Activated naive CD4-positive, alpha-beta T cell (primary cell): ENCODE measurements around the gene PODXL2.

Experiments used
- DNase-seq, 4 experiments: peaks; one replicate each; lab custom pipeline; 2025; lab: John Stamatoyannopoulos, UW

The PODXL2 gene

DNA sequence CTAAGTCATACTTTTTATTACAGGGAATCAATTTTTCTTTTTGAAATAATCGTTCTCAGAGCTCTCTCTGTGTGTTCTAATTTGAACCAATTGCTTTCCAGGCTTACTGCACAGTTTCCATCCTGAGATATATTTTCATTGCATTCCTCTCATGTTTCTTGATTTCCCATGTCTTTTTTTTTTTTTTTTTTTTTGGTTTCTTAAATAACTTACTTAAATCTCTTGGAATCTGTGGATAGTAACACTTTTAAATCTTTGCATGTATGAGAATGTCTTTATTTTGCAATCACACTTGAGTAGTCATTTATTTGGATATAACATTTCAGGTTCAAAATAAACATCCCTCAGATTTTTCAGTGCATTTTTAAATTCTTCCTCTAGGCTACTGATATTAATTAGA is 29.2 kb downstream of the PODXL2 start:
- DNase-seq = no peak

DNA sequence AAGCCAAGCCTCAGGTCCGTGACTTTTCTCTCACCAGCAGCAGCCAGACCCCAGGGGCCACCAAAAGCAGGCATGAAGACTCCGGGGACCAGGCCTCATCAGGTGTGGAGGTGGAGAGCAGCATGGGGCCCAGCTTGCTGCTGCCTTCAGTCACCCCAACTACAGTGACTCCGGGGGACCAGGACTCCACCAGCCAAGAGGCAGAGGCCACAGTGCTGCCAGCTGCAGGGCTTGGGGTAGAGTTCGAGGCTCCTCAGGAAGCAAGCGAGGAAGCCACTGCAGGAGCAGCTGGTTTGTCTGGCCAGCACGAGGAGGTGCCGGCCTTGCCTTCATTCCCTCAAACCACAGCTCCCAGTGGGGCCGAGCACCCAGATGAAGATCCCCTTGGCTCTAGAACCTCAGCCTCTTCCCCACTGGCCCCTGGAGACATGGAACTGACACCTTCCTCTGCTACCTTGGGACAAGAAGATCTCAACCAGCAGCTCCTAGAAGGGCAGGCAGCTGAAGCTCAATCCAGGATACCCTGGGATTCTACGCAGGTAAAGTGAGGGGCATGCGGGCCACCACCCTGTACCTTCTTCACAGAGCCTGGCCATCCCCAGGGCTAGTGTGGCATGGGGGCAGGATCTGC is 31.8 kb downstream of the PODXL2 start:
- no peak for DNase-seq

DNA sequence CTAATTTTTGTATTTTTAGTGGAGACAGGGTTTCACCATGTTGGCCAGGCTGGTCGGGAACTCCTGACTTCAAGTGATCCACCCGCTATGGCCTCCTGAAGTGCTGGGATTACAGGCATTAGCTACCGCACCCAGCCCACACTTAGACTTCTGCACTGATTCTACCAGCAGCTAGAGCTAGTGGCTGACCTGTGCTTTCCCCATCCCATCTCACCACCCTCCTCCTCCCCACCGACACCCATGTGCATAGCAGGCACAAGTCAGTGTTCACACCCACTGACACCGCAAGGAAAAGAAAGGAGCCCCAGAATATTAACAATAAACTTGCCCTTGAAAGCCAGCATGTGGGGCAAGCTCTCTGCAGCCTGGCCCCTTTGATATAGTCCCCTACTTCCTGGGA is 32.6 kb downstream of the PODXL2 start:
- DNase-seq = no peak

DNA sequence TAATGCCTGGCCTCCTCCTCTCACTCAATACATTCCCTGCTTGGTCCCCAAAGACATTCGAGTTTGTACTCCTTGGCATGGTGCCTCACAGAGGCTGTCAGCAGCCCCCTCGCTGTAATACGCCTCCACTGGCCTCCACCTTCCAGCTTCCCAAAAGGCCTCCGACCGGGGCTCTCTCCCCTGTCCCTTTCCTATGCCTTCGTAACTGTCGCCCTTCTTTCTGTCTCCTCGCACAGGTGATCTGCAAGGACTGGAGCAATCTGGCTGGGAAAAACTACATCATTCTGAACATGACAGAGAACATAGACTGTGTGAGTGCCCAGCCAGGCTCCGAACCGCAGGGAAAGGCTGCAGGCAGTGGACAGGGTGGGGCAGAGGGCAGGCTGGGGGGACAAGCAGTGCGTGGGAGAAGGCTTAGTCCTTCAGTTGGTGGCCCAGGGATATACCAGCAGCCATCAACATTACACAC is 33.0 kb downstream of the PODXL2 start:
- no peak for DNase-seq

DNA sequence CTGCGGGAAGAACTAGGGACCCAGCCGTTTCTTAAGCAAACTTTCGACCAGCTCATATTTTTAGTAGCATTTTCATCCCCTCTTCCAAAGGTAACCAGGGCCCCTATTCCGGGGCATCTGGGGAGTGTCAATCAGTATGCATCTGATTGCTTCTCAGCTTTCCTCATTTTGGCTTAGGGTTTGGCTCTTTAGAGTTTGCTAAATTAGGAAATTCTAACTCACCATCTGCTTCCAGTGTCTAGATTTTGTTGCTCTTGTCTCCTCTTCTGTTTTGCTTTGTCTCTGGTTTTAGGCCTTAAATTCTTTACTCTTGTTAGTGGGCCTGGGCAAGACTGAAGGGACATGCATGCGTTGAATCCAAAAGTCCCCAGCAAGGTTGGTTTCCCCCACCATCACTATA is 34.2 kb downstream of the PODXL2 start:
- DNase-seq = no peak

DNA sequence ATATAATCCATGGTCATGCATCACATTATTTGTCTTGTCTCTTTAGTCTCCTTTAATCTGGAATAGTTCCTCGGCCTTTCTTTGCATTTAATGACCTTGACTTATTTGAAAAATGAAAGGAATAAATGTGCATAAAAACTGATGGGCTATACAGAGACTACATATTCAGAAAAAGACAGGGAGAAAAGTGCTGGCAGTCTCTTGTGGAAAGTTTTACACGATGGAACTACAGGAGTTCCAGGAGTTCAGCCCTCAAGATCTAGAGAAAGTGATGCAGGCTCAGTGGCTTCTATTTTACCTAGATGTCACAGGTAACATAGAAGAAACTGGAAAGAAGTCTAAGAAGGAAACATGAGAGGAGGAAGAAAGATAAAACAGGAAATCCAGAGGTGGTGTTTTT is 36.2 kb downstream of the PODXL2 start:
- DNase-seq = no peak

DNA sequence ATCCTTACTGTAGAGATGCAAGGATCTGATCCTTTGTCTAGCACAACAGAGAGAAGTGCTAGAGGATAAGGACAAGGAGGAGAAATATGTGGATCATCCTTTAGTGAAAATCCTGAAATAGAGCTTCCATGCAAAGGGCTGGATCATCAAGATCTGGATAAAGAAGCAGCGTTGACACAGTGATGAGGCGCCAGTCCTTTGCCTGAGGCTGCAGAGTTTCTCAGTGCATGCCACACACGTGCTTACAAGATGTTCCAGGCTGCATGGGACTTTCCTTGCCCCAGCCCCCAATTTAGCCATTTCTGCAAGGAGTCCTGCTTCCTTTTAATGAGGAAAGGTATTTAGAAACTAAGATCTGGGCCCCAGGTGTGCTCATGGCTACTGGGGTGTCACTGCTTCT is 36.6 kb downstream of the PODXL2 start:
- no peak for DNase-seq

DNA sequence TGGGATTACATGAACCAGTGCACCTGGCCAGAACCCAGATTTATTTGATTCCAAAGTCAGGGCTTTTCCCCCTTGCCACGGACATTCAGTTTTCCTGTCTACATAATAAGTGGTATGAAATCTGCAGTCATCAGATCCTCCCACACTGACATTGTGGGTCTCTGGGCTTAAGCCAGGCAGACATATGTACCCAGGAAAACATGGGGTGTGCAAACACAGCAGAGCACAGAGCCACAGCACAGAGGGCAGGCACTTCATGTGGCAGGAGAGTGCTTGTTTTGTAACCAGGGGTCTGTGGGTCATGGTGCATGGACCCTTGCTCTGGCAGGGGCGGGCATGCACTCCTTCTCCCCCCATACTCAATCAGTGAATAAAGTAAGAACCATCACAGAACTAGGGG is 37.7 kb downstream of the PODXL2 start:
- DNase-seq = no peak

DNA sequence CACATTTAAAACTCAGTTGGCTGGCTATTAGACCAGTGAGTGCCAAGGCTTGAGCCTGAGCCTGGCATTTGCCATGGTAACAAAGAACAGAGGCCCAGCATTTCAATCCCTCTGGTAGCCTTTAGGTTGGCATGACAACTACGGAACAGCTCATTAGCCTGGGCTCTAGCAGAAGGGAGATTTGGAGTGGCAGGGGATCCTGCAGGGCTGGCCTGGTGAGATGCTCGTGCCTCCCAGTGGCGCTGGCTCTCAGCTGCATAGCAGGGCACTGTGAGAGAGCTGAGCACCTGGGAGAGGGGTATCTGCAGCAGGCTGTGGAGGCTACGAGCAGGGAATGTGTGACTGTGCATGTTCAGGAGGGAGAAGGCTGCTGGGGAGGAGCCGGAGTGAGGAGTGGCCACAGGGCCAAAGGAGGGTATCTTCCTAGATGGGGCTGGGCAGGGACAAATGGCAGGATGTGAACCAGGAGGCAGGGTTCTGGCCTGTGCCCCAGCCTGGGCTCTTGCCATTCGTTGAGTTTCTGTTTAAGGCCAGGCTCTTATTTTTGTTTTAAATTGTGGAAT is 38.2 kb downstream of the PODXL2 start:
- DNase-seq = no peak

DNA sequence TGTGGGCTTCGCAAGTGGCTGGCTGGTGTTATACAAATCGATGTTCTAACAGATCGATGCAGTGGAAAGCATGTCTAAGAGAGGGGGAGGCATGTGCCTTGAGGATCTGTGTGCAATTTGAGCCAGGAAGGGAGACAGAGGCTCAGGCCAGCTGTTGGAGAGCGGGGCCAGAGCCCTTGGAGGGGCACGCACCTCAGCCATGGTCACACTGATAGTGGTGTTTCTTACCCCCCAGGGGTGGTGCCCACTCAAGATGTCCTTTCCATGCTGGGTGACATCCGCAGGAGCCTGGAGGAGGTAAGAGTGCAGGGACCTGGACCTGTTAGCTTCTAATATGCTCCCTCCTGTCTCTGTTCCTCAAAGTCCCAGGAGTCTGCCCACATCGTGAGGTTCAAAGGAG is 39.9 kb downstream of the PODXL2 start:
- no peak for DNase-seq

DNA sequence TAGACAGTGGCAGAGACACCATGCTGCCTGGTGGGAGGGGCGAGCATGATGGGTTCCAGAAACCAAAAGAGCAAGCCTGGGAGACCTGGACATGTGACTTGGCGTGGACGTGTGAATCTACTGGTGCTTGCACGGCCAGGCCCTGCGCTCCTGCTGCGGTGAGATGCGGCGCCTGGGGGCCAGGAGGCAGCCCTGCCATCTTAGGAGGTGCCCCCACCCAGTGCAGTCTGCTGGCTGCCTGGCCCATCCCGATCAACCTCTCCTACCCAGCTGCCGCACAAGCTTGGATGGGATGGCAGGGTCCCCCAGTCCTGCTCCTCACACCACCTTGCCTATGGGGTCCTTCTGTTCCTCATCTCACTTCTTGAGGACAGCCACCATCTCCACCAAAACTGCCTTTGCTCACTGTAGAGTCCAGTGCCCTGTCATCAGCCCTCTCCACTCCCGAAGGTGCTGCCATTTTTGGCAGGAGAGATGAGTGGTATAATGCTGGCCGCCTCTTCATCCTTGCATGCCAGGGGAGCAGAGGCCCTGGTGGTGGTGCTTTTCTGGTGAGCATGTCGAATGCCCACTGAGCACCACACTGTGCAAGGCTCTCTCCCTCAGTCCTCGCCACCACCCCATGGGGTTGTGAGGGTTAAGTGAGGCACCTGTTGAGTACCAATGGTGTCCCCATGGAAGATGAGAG is 40.7 kb downstream of the PODXL2 start:
- no peak for DNase-seq

DNA sequence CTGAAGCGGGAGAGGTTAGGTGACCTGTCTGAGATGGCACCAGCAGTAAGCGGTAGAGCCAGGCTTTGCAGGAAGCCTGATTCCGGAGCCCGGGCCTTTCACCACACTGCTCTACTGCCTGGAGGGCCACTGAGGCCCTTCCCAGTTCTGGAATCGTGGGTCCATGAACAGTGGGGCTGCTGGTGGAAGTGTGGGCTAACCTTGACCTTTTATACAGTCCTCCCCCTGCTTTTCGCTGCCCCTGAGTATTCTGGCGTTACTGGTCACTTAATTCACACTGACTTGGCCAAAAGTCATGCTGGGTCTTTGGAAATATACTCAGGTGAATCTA is 41.2 kb downstream of the PODXL2 start:
- DNase-seq = no peak

DNA sequence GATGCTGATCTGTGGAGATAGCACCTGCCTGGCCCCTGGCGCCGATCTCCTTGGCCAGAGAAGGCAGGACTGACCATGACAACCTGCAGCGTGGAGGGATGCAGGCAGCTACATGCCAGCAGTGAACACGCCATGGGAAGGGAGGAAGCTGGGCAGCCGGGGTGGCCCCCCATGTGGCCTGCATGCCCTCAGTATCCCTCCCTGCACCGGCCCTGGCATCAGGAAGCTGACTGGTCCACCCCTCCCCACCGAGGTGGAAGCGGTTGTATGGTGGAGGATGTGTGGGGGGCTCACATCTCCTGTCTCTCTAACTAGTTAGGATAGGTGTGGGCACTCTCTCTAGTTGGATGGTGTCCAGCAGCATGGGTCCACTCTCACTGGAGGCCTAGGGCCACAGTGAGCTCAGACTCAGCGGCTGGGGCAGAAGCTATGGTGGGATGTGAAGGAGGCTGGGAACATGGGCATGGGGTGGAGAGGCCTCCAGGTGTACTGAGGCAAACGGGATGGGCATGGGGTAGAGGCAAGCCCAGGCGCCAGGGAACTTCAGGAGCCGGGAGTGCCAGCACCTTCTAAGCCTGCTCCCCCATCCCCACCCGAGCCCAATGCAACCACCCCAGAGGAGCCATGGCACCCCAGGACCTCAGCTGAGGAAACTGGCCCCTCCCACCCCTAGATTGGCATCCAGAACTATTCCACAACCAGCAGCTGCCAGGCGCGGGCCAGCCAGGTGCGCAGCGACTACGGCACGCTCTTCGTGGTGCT is 42.0 kb downstream of the PODXL2 start:
- no peak for DNase-seq

DNA sequence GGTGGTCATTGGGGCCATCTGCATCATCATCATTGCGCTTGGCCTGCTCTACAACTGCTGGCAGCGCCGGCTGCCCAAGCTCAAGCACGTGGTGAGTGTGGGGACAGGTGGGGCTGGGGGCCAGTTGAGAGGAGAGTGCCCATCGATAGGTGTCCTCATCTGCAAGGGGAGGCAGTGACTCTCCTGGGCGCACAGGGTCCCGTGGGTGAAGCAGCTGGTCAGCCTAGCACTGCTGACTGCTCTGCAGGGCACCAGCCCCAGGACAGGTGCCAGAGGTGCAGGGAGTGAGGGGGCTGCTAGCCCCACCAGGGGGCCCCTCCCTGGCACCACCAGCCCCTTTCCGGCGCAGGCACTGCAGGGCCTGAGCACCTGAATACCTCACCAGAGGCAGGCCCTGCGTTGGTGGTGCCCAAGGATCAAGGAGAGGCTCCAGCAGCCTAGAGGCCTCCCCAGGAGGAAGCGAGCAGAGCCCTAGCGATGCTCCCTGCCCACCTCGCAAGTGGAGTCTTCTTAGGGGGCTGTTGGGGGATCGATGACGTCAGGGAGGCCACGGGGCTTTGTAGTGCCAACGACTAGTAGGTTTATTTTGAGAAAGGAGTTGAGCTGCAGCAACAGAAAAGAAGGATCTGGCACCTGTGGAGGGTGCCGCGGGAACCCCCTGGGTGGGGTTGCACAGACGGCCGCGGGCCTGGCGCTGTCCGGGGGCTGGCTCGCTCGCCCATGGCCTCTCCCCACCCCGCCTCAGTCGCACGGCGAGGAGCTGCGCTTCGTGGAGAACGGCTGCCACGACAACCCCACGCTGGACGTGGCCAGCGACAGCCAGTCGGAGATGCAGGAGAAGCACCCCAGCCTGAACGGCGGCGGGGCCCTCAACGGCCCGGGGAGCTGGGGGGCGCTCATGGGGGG is 42.8 kb downstream of the PODXL2 start:
- DNase-seq = peak in 1 of 4 experiments; percentile 23

DNA sequence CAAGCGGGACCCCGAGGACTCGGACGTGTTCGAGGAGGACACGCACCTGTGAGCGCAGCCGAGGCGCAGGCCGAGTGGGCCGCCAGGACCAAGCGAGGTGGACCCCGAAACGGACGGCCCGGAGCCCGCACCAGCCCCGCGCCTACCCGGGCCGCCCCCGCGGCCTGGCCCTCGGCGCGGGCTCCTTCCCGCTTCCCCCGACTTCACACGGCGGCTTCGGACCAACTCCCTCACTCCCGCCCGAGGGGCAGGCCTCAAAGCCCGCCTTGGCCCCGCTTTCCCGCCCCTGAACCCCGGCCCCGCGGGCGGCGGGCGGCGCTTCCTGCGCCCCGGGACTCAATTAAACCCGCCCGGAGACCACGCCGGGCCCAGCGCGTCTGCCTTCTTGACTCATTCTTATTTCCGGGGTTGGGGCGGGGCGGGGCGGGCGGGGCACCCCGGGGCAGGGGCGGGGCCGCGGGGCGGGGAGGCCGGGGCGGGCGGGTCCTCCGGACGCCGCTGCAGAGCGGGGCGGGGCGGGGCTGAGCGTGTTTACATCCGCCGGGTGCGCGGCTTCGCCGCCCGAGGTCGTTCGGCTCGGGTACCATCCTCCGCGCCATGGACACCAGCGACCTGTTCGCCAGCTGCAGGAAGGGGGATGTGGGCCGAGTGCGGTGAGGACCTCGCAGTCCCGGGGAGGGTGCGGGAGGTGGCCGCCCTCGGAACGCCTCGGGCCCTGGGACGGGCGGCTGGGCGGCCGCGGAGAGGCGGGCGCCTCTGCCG is 43.6 kb downstream of the PODXL2 start, which contains the start of gene ABTB1:
Gene ABTB1 (plus strand): TSS at position 524 of the 762 bp plus-strand sequence. CDS start 74 bp downstream, at position 598.
- DNase-seq = peak; percentile 70 to 89 (median 76)

DNA sequence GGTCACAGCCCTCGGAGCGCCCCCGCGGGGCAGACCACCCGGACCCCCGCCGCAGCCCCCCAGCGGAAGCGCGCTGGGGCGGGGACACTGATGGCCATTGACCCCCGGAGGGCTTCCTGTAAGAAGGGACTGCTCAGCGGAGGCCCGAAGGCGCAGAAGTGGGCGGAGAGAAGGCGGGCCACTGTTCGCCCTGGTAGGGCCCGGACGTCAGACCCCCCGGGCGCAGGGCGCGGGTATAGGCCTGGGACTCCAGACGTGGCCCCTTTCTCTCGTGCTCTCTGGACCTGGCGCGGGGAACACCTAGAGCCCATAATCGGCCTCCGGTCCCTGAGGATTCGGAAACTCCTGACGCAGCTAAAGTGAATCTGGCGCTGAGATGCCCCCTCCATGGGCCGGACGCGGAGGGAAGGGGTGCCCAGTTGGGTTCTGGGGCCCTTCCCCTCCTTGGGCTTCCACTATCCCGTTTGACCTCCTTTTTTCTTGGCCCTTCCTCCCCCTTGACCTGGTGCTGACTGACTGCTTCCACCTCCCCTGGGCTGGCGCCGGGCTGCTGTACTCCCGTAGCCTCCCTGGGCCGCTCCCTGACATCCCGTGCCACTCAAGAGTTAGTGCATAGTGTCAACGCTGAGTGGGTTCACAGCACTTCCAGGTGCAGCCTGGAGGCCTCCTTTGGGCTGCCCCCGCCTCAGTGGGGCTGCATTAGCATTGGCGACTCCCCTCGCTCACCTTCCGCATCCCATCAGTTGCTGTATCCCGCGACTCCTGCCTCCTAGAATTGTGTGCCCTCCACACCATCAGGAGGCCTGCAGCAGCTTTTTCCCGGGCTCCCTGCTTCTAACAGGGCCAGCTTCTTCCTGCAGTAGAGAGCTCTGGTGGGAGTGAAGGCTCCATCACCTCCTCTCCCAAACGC is 44.5 kb downstream of the PODXL2 start:
- peak in 2 of 4 experiments; percentile 32 to 48 for DNase-seq

DNA sequence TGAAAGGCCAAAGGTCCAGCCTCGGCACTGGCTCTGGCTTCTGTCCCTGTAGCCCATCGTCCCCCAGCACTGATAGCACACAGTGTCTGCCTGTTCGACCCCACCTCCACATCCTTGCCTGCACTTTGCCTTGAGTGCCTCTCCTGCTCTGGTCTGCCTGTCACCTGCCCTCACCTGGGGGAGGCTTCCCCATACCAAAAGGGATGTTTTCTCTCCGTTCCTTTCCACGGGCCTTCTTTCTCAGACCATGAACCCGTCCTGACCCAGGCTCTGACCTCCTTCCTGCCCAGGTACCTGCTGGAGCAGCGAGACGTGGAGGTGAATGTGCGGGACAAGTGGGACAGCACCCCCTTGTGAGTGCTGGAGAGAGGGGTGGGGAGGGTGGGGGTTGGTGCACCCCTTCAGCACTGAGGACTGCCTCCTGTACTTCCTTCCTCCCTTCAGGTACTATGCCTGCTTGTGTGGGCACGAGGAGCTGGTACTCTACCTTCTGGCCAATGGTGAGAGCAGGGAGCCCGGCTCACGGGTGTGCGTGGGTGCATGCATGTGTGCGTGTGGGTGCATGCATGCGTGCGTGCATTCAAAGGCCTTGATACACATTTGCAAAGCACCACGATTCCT is 45.2 kb downstream of the PODXL2 start:
- DNase-seq = no peak

DNA sequence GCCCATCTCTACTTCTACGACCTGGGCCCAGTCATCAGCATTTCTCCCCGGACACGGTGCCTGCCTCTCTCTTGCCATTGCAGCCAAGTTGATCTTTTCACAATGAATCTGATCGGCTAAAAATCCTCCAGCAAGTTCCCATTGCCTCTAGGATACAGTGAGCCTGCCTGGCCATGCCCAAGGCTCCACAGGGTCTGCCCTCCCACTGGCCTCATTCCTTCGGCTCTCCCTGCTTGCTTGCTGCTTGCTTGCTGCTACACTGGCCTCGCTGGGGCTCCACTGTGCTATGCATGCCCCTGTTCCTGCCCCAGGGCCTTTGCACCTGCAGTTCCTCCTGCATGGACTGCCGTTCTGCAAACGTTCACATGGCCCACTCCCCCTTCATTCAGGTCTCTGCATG is 45.8 kb downstream of the PODXL2 start:
- no peak for DNase-seq

DNA sequence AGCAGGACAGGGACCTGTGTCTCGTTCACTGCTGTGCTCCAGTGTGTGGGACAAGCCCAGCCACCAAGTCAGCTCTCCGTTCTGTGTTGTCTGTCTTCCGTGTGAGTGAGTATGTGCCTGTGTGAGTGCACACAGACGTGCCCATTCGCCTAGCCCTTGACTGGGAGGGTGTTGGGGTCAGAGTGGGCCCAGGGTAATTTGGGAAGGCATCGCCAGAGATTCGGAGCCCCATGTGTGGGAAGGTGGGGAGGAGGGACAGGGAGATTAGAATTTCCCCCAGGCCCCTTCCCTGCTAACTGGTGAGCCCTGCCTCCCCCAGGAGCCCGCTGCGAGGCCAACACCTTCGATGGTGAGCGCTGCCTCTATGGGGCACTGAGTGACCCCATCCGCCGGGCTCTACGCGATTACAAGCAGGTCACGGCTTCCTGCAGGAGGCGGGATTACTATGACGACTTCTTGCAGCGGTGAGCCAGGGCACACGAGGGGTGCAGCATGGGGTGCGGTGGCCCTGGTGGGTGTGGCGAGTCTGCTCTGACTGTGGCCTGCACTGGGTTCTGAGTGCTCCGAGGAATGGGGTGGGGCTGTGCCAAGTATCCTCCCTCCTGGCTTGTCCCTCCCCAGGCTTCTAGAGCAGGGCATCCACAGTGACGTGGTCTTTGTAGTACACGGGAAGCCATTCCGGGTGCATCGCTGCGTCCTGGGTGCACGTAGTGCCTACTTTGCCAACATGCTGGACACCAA is 46.8 kb downstream of the PODXL2 start:
- no peak for DNase-seq
